Keratinocyte (primary cell): ENCODE measurements around the gene DCST1. TPM values are rescaled to one million over a fixed set of nuclear protein-coding genes. Genes with fewer than 3 reads are reported as not detected.
A peak's percentile ranks its signal among the peaks of the same experiment; 100 is the strongest.

Experiments used
- DNase-seq: peaks from one replicate; pipeline ENCODE4 v3.0.0-alpha.2; 2011; ENCODE audit warnings: low read depth, missing footprints, low spot score
- FAIRE-seq: peaks from 2 replicates; lab custom pipeline; 2011; peaks lifted over from hg19 to GRCh38; lab: Jason Lieb, UNC
- H2AFZ ChIP-seq: 2 replicates; pipeline ENCODE4 v1.6.0; 2012; ENCODE audit warnings: low read length, control low read depth, inconsistent platforms; ENCODE audit not compliant: control insufficient read depth
- H3K27ac ChIP-seq: 2 replicates; pipeline ENCODE4 v1.5.1; 2011; ENCODE audit warnings: low read length; ENCODE audit not compliant: control insufficient read depth, insufficient read depth
- H3K27me3 ChIP-seq: 3 replicates; pipeline ENCODE4 v1.6.0; 2011; ENCODE audit warnings: low read length; ENCODE audit not compliant: control insufficient read depth, insufficient read depth; ENCODE audit errors: extremely low read depth
- H3K36me3 ChIP-seq, 2 experiments: 2 replicates in 1 of 2; 3 replicates in 1 of 2; pipeline ENCODE4 v1.5.1; 2011; ENCODE audit warnings: low read length in 2 of 2, mild to moderate bottlenecking in 1 of 2; ENCODE audit not compliant: control insufficient read depth in 2 of 2, insufficient read depth in 2 of 2; ENCODE audit errors: extremely low read depth in 1 of 2
- H3K4me1 ChIP-seq: 3 replicates; pipeline ENCODE4 v1.5.1; 2011; ENCODE audit warnings: low read length; ENCODE audit not compliant: control insufficient read depth, insufficient read depth; ENCODE audit errors: extremely low read depth
- H3K4me2 ChIP-seq: 3 replicates; pipeline ENCODE4 v1.6.0; 2011; ENCODE audit warnings: low read depth, low read length; ENCODE audit not compliant: control insufficient read depth, insufficient read depth; ENCODE audit errors: extremely low read depth
- H3K4me3 ChIP-seq, 3 experiments: fragments of 200-600 bp in 1 of 3; sonication (generic) in 1 of 3; 2 replicates in 2 of 3; 3 replicates in 1 of 3; pipeline ENCODE4 v1.5.1; 2011 to 2016; ENCODE audit warnings: low read length in 3 of 3, mild to moderate bottlenecking in 3 of 3, control low read depth in 2 of 3, inconsistent platforms in 1 of 3, low read depth in 1 of 3, mixed read lengths in 1 of 3, mixed run types in 1 of 3, moderate library complexity in 1 of 3; ENCODE audit not compliant: control insufficient read depth in 2 of 3, insufficient read depth in 2 of 3; ENCODE audit errors: extremely low read depth in 1 of 3
- H3K79me2 ChIP-seq: 2 replicates; pipeline ENCODE4 v1.6.0; 2012; ENCODE audit warnings: low read length; ENCODE audit not compliant: control insufficient read depth, insufficient read depth
- H3K9ac ChIP-seq: 3 replicates; pipeline ENCODE4 v1.6.0; 2011; ENCODE audit warnings: low read length; ENCODE audit not compliant: control insufficient read depth, insufficient read depth; ENCODE audit errors: extremely low read depth
- H3K9me1 ChIP-seq: 3 replicates; pipeline ENCODE4 v1.6.0; 2011; ENCODE audit warnings: low read length; ENCODE audit not compliant: control insufficient read depth, insufficient read depth; ENCODE audit errors: extremely low read depth
- H3K9me3 ChIP-seq: 2 replicates; pipeline ENCODE4 v1.5.1; 2012; ENCODE audit warnings: low read depth, low read length; ENCODE audit not compliant: control insufficient read depth
- H4K20me1 ChIP-seq: 3 replicates; pipeline ENCODE4 v1.6.0; 2011; ENCODE audit warnings: low read length; ENCODE audit not compliant: control insufficient read depth, insufficient read depth; ENCODE audit errors: extremely low read depth
- EZH2 ChIP-seq: IDR thresholded peaks from one replicate; pipeline ENCODE4 v1.6.1; 2012; ENCODE audit warnings: inconsistent platforms, mild to moderate bottlenecking, low read length, moderate library complexity
- dilution Hi-C: fragments of 300-500 bp; cut with MboI; formaldehyde crosslinking; loops from one replicate; pipeline ENCODE4 v1.7.0; 2020; ENCODE audit warnings: low sequenced_read_pairs; ENCODE audit not compliant: extremely low pct_ligation_motif_present
- polyA plus RNA-seq, 5 experiments: library from polyadenylated mRNA; depleted of rRNA in 3 of 5; stranded (reverse) in 3 of 5; stranded (forward) in 1 of 5; unstranded in 1 of 5; fragments of >200 nt; gene quantifications; 1 replicate in 1 of 5; 2 replicates in 3 of 5; 3 replicates in 1 of 5; pipeline versions ENCODE4 v1.2.1 to v1.2.3, GENCODE V29; 2011 to 2012; ENCODE audit warnings: missing spikeins in 2 of 5, low read depth in 1 of 5, low replicate concordance in 1 of 5
- TF ChIP-seq, protein P1 (sequence below), 3 experiments: IDR thresholded peaks in 1 of 3; conservative IDR thresholded peaks in 1 of 3; optimal IDR thresholded peaks in 1 of 3; 2 replicates in 2 of 3; 3 replicates in 1 of 3; pipeline versions ENCODE3 to v1.5.1; 2011; ENCODE audit warnings: low read length in 3 of 3, mild to moderate bottlenecking in 3 of 3, moderate library complexity in 2 of 3, control low read depth in 1 of 3, inconsistent platforms in 1 of 3; ENCODE audit not compliant: insufficient read depth in 2 of 3; ENCODE audit errors: extremely low read depth in 1 of 3

DCST1 gene
- polyA plus RNA-seq, 1 donor (not counting 4 experiments of a cell fraction or from before 2014, with no cell fraction given): not detected

DNA sequence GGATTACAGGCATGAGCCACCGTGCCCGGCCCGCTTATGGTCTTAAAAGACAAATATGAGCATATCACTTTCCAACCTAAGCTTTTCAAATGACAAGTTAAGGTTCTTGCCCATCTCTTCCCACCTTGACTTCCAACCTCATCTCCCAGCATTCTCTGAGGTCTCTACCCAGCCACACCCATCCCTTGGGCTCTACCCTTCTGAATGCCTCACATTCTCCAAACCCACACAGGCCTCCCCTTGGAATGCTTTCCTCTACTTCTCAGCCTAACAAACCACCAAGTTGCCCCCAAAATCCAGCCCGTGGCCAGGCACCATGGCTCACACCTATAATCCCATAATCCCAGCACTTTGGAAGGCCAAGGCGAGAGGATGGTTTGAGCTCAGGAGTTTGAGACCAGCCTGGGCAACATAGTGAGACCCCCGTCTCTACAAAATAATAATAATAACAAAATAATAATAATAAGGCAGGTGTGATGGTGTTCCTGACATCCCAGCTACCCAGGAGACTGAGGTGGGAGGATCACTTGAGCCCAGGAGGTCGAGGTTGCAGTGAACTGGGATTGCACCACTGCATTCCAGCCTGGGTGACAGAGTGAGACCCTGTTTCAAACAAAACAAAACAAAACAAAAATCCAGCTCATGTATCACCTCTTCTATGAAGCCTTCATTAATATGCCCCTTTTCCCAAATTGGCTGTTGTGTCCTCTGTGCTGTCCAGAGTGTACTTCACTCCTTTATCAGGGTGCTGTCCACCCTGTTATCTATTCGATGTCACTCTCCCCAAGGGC, 11.3 kb upstream of the DCST1 start:
- H3K4me2 ChIP-seq: peak overlapping the region; percentile 43
- no peaks in the 10 kb centered on the region for H4K20me1 ChIP-seq
- dilution Hi-C loops: no loop called here
- no peak overlapping the region for H2AFZ ChIP-seq
- no peak for TF ChIP-seq EZH2
- TF ChIP-seq, protein P1, sequence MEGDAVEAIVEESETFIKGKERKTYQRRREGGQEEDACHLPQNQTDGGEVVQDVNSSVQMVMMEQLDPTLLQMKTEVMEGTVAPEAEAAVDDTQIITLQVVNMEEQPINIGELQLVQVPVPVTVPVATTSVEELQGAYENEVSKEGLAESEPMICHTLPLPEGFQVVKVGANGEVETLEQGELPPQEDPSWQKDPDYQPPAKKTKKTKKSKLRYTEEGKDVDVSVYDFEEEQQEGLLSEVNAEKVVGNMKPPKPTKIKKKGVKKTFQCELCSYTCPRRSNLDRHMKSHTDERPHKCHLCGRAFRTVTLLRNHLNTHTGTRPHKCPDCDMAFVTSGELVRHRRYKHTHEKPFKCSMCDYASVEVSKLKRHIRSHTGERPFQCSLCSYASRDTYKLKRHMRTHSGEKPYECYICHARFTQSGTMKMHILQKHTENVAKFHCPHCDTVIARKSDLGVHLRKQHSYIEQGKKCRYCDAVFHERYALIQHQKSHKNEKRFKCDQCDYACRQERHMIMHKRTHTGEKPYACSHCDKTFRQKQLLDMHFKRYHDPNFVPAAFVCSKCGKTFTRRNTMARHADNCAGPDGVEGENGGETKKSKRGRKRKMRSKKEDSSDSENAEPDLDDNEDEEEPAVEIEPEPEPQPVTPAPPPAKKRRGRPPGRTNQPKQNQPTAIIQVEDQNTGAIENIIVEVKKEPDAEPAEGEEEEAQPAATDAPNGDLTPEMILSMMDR (optimal IDR thresholded peaks at IDR 0.05 in 1 of 3, IDR thresholded peaks at IDR 0.05 in 1 of 3, conservative IDR thresholded peaks at IDR 0.05 in 1 of 3; ENCODE audit: extremely low read depth in 1 of 3, insufficient read depth in 2 of 3, low read length in 3 of 3): no peak
- no peak for FAIRE-seq
- no peak overlapping the region for H3K9ac ChIP-seq
- H3K9me3 ChIP-seq: no peaks in the 10 kb centered on the region
- no peaks in the 10 kb centered on the region for H3K27me3 ChIP-seq
- H3K36me3 ChIP-seq: peaks cover 3 to 8% of the 10 kb centered on the region in 2 experiments
- DNase-seq: no peak
- H3K9me1 ChIP-seq: no peaks in the 10 kb centered on the region
- H3K4me1 ChIP-seq: peaks cover 30% of the 10 kb centered on the region
- no peaks in the 10 kb centered on the region for H3K79me2 ChIP-seq
- no peak overlapping the region for H3K4me3 ChIP-seq
- H3K27ac ChIP-seq: no peak overlapping the region

DNA sequence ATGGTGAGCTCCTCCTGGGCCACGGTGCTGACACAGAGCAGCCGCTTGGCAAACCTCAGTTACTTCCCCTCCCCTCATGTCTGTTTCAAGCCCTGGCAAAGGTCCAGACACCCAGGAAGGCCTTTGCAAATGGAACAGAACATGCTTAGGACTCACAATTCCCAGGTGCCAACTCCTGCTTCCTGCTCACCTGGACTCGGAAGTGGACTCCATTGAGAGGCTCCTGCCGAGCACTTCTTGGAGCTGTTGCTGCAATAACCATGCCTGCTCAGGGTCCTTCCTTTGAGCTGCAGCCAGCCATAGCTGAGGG, 10.7 kb upstream of the DCST1 start:
- no peak overlapping the region for H3K27ac ChIP-seq
- DNase-seq (no peak), FAIRE-seq (peak; percentile 69)
- H3K36me3 ChIP-seq: peaks cover 3 to 8% of the 10 kb centered on the region in 2 experiments
- peak overlapping the region; percentile 43 for H3K4me2 ChIP-seq
- H3K27me3 ChIP-seq: no peaks in the 10 kb centered on the region
- TF ChIP-seq EZH2: no peak
- TF ChIP-seq, protein P1 (optimal IDR thresholded peaks at IDR 0.05 in 1 of 3, IDR thresholded peaks at IDR 0.05 in 1 of 3, conservative IDR thresholded peaks at IDR 0.05 in 1 of 3; ENCODE audit: extremely low read depth in 1 of 3, insufficient read depth in 2 of 3, low read length in 3 of 3): no peak
- dilution Hi-C loops: no loop called here
- no peaks in the 10 kb centered on the region for H3K9me1 ChIP-seq
- H3K4me1 ChIP-seq: peaks cover 25% of the 10 kb centered on the region
- no peaks in the 10 kb centered on the region for H3K9me3 ChIP-seq
- no peak overlapping the region for H3K4me3 ChIP-seq
- H4K20me1 ChIP-seq: no peaks in the 10 kb centered on the region
- no peak overlapping the region for H2AFZ ChIP-seq
- H3K79me2 ChIP-seq: no peaks in the 10 kb centered on the region
- H3K9ac ChIP-seq: no peak overlapping the region
